ENCODE measurements around the gene RIC1. TPM values are rescaled to one million over a fixed set of nuclear protein-coding genes. Genes with fewer than 3 reads are reported as not detected.
"Not testable (repeated sequence)": the region's sequence is repeated elsewhere in the genome, so short reads cannot be mapped to it uniquely, and the experiment has no call there.

The RIC1 gene
- polyA plus RNA-seq, 4 donors: 25.0 to 33.1 (median 30.0) TPM

- no peak for DNase-seq (ENCODE audit: low read depth in 4 of 4, low spot score in 2 of 4)
These were observed 11.2 kb upstream of the RIC1 start for GRCh38 chr9:5617749-5618148.

- no peak for DNase-seq (ENCODE audit: low read depth in 4 of 4, low spot score in 2 of 4)
These were observed 8.4 kb upstream of the RIC1 start for GRCh38 chr9:5620494-5620893.

GRCh38 chr9:5621327-5621726 lies 7.6 kb upstream of the RIC1 start:
- DNase-seq (ENCODE audit: low read depth in 4 of 4, low spot score in 2 of 4): no peak

GRCh38 chr9:5622016-5622415 lies 6.9 kb upstream of the RIC1 start:
- no peak for DNase-seq (ENCODE audit: low read depth in 4 of 4, low spot score in 2 of 4)

- DNase-seq (ENCODE audit: low read depth in 4 of 4, low spot score in 2 of 4): no peak
These were observed 4.3 kb upstream of the RIC1 start for GRCh38 chr9:5624655-5625054.

- peak in 1 of 4 donors; percentile 5 for DNase-seq (ENCODE audit: low read depth in 4 of 4, low spot score in 2 of 4)
These were observed 1.9 kb upstream of the RIC1 start for GRCh38 chr9:5626727-5627634.

GRCh38 chr9:5627686-5628085 lies 1.2 kb upstream of the RIC1 start:
- DNase-seq (ENCODE audit: low read depth in 4 of 4, low spot score in 2 of 4): not testable (repeated sequence)

- peak in 1 of 4 donors; percentile 34 for DNase-seq (ENCODE audit: low read depth in 4 of 4, low spot score in 2 of 4)
These were observed 751 bp upstream of the RIC1 start for GRCh38 chr9:5628183-5628529.

GRCh38 chr9:5629312-5630080 lies 589 bp downstream of the RIC1 start:
- DNase-seq (ENCODE audit: low read depth in 4 of 4, low spot score in 2 of 4): peak; percentile 38 to 60 (median 46)

GRCh38 chr9:5630081-5630507 lies 1.2 kb downstream of the RIC1 start:
- DNase-seq (ENCODE audit: low read depth in 4 of 4, low spot score in 2 of 4): peak in 3 of 4 donors; percentile 56 to 76 (median 56)

GRCh38 chr9:5631026-5631425 lies 2.1 kb downstream of the RIC1 start:
- DNase-seq (ENCODE audit: low read depth in 4 of 4, low spot score in 2 of 4): no peak

GRCh38 chr9:5632540-5632939 lies 3.6 kb downstream of the RIC1 start:
- DNase-seq (ENCODE audit: low read depth in 4 of 4, low spot score in 2 of 4): no peak

- no peak for DNase-seq (ENCODE audit: low read depth in 4 of 4, low spot score in 2 of 4)
These were observed 4.3 kb downstream of the RIC1 start for GRCh38 chr9:5633243-5633642.

GRCh38 chr9:5635390-5635789 lies 6.5 kb downstream of the RIC1 start:
- DNase-seq (ENCODE audit: low read depth in 4 of 4, low spot score in 2 of 4): no peak

- DNase-seq (ENCODE audit: low read depth in 4 of 4, low spot score in 2 of 4): no peak
These were observed 10.9 kb downstream of the RIC1 start for GRCh38 chr9:5639816-5640215.

- DNase-seq (ENCODE audit: low read depth in 4 of 4, low spot score in 2 of 4): no peak
These were observed 13.3 kb downstream of the RIC1 start for GRCh38 chr9:5642170-5642569.

GRCh38 chr9:5643005-5643624 lies 14.2 kb downstream of the RIC1 start:
- no peak for DNase-seq (ENCODE audit: low read depth in 4 of 4, low spot score in 2 of 4)

- DNase-seq (ENCODE audit: low read depth in 4 of 4, low spot score in 2 of 4): no peak
These were observed 15.6 kb downstream of the RIC1 start for GRCh38 chr9:5644501-5644900.

- DNase-seq (ENCODE audit: low read depth in 4 of 4, low spot score in 2 of 4): no peak
These were observed 17.2 kb downstream of the RIC1 start for GRCh38 chr9:5646116-5646515.

GRCh38 chr9:5650356-5651105 lies 21.6 kb downstream of the RIC1 start:
- DNase-seq (ENCODE audit: low read depth in 4 of 4, low spot score in 2 of 4): no peak

GRCh38 chr9:5651246-5651645 lies 22.3 kb downstream of the RIC1 start:
- no peak for DNase-seq (ENCODE audit: low read depth in 4 of 4, low spot score in 2 of 4)
